GM21423 (cell line): ENCODE results near the gene PSTPIP1.

Experiments
- ATAC-seq: cut with Tn5 transposase; IDR thresholded peaks from one replicate; pipeline ENCODE4 v1.9.1; 2021; ENCODE audit warnings: mild to moderate bottlenecking, moderate library complexity; ENCODE audit not compliant: unreplicated experiment

The PSTPIP1 gene

DNA sequence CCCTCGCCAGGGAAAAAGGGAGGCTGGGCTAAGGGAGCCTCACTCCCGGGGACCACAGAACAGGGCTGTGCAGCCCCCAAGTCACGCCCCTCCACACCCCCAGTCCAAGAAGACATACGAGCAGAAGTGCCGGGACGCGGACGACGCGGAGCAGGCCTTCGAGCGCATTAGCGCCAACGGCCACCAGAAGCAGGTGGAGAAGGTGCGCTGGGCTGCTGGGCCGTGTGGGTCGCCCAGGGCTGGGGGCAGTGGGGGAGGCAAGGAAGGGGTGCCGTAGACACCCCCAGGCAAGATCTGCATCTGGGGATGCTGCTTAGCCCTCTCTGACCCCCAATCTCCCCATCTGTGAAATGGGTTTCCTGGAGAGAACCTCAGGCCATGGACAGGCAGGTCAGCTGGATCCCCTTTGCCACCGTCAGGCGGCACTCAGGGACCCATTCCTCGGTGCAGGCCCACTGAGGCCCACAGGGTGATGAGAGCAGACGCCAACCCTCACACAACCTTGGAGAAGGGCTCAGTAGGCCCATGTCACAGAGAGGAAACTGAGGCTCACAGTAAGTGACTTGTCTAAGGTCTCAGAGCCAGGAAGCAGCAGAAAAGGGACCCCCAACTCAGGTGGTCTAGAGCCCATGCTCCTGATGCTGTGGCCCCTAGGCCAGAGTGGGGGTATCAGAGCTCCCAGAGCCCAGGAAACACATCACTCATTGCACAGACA lies 33.7 kb downstream of the PSTPIP1 start:
- ATAC-seq: no peak

DNA sequence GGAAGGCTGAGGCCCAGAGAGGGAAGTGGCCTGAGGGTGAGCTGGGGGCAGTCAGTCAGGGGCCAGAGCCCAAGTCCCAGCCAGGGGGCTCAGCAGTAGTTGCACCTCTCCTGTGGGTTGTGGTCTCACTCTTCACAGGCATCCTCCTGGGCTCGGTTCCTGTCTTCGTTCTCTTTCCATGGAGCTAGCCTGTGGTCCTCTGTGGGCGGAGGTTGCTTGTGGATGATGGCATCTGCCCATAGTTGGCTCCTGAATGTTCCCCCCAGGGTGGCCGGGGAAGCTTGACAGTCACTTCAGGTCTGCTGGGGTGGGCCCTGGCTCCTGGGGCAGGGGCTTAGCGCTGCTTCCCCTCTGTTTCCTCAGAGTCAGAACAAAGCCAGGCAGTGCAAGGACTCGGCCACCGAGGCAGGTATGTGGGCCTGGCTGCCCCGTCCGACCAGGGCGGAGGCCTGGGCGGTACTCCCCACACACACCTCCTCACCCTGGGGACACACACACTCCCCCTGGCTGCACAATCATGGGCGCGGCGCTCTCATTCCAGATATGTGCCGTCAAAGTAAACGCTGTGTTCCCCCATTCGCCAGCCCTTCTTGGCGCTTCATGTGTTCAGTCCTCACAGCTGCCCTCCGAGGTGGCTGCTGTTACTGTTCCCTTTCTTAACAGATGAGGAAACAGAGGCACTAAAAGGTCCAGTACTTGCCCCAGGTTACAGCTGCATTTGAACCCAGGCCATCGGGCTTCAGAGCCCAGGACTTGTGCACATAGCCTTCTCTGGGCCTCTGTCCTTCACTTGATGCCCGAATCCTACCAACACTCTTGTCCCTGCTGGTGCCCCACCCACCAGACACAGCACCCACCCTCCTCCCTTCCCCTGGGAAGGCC lies 34.5 kb downstream of the PSTPIP1 start:
- ATAC-seq: no peak

DNA sequence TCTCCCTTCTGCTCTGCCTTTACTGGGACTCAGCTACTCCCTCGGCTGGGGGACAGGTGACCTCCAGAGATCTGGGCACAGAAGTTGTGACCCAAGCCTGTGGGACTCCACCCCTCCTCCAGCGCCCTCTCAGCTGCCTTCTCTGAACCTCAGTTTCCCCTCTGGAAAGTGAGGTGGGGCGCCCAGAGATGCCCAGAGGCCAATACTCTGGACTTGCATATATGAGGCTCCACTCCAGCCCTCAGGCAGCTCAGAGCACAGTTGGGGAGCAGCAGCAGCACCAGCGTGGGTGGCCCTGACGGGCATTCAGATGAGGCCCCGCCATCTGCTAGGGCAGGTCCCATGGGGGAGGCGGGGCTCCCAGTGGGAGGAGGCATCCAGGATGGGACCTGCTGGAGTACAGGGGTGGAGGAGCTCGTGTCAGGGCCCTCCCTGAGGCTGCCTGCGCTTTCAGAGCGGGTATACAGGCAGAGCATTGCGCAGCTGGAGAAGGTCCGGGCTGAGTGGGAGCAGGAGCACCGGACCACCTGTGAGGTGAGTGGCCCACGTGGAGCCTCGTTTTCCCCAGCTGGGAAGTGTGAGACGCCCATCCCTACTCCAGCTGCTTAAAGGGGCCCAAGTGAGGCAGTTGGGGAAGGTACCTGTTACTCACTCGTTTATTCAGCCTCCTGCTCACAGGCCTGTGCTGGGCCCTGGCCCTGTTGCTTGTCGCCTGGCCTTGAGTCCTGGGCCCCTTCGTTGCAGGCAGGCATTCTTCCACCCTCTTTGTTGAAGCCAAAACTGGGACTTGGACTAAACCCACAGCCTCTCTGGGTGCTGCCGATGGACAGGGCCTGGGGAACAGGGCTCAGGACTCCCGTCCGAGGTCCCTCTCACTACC lies 35.4 kb downstream of the PSTPIP1 start:
- no peak for ATAC-seq

DNA sequence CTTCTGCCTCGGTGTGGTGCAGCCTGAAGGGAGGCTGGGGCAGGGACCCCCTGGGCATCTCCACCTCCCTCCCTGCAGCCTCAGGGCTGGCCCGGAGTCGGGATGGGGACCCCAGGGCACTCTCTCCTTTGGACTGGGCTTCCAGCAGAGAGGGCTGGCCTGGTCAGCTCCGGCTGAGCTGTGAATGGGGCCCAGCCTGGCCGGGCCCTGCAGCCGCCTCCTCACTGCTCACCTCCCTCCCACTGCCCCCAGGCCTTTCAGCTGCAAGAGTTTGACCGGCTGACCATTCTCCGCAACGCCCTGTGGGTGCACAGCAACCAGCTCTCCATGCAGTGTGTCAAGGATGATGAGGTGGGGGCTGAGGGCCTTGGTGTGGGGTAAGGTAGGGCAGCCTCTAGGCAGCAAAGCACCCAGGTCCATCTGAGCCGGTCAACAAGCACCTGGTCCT lies 36.0 kb downstream of the PSTPIP1 start:
- ATAC-seq: no peak

DNA sequence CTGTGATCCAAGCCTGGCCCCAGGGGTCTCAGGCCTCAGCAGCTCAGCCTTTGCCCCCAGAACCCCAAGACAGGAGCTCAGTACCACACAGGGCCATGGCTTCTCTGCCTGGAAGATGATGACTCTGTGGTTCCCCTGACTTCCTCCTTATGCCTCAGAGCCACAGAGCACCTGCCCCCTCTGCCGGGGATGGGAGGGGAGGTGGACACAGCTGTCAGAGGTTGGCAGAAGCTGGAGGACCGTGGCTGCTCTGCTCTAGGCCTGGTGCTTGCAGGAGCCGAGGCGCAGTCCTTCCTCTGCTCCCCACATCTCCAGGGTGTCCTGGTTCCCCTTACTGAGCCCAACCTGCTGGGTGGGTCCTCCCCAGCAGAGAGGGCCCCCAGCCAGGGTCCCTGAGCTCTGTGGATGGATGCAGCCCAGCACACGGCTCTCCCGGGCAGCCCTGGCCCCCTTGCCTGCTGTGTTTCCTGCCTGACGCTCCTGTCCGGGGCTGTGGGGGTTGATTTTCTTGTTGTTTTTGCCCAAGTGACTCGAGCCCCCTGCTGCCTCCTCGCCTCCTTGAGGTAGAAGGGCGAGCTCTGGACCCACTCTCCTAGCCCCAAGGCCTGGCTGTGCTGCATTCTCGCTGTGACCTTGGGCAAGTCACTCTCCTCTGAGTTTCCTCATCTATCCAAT lies 36.6 kb downstream of the PSTPIP1 start:
- ATAC-seq: peak; percentile 44

DNA sequence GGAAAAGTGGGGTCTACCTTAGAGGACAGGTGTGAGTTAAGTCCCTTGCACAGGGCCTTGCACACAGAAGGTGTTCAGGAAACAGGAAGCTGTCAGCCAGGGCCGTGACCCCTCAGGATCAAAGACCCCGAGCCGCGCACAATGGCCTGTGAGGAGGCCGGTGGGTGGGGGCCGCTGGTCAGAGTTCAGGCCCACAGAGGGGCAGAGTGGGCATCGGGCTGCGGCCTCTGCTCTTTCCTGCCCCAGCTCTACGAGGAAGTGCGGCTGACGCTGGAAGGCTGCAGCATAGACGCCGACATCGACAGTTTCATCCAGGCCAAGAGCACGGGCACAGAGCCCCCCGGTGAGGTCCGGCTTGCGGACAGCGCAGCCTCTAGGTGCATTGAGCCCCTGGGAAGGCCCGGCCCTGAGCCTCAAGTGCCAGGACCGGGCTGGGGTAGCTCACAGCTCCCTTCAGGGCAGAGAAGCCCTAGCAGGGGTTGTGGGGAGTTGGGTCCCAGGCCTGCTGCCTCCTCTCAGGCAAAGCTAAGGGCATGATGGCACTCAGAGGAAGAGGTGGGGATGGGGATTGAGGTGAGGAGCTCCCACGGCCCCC lies 37.2 kb downstream of the PSTPIP1 start:
- ATAC-seq: no peak

DNA sequence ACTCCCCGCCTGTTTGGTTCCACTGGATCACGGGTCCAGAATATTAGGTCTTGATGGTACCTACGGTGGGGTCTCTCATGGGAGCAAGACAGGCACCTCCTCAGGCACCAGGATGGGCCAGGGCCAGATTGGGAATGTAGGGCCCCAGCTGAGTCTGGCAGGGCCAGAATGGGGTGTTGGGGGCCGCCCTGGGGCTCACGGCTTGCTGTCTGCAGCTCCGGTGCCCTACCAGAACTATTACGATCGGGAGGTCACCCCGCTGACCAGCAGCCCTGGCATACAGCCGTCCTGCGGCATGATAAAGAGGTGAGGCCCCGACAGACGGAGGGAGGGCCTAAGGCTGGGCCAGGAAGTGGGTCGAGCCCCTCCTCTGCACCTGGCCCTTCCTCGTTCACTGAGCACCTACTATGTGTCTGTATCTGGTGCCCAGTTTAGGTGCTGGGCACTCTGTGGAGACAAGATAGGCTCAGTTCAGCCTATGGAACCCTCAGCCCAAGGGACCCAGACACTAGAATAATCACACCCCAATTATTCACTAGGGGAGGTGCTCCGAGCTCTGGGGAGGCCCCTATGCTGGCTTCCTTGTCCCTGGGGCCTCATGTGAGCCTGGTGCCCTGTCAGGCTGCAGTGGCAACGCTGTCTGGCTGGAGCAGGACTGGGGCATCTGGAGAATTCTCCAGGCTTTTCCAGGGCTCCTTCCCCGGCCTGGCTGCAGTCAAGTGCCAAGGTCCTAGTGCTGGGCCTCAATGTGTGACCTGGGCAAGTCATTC lies 37.9 kb downstream of the PSTPIP1 start:
- no peak for ATAC-seq

DNA sequence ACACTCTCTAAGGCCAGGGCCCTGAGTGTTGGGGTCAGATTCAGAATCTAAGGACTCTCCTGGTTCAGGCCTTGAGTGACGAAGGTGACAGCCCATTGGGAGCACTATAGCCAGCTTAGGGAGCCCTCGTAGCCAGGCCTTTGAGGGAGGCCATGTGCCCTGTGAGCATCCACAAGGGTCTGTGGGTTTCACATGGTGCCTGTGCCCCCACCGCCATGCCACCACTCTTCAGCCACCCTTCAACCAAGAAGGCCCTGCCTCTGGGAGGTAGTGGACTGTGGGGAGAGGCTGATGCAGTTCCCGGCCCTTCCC lies 38.4 kb downstream of the PSTPIP1 start:
- no peak for ATAC-seq

DNA sequence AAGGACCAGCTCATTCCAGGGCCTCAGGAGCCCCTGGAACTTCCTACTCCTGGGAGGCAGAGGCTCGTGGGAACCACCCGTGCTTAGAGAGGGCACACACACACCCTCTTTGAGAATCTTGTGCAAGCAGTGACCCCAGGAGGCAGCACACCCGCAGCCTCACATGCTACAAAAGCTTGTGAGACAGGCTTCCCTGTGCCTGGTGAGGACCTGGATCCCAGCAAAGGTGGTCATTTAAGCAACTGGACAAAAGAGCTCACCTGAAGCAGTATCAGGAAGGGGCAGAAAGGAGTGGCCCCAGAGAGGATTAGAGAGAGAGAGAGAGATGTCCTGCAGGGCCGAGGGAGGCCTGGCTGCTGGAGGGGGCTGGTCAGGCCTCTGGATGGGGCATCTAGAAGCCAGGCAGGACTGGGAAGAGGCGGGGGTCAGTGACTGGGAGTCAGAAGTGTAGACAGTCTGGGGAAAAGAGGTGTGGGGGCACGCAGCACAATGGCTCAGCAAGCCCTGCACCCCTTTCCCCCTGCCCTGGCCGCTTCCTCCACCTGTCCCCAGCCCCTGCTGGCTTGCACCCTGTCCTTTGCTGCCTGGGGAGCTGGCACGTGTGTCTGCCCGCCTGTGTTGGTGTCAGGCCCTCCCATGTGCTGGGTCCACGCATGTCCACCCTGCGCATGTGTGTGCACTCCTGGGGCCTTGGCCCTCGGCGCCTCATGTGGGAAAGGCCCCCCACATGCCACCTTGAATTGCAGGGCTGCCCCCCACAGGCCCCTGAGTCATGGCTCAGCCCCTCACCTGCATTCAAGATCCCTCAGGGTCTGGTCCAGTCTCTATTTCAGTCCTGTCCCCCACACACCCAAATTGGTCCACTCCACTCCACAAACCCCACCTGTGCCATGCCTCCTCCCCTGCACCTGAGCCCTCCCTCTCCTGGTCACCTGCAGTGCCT lies 39.1 kb downstream of the PSTPIP1 start:
- ATAC-seq: no peak

DNA sequence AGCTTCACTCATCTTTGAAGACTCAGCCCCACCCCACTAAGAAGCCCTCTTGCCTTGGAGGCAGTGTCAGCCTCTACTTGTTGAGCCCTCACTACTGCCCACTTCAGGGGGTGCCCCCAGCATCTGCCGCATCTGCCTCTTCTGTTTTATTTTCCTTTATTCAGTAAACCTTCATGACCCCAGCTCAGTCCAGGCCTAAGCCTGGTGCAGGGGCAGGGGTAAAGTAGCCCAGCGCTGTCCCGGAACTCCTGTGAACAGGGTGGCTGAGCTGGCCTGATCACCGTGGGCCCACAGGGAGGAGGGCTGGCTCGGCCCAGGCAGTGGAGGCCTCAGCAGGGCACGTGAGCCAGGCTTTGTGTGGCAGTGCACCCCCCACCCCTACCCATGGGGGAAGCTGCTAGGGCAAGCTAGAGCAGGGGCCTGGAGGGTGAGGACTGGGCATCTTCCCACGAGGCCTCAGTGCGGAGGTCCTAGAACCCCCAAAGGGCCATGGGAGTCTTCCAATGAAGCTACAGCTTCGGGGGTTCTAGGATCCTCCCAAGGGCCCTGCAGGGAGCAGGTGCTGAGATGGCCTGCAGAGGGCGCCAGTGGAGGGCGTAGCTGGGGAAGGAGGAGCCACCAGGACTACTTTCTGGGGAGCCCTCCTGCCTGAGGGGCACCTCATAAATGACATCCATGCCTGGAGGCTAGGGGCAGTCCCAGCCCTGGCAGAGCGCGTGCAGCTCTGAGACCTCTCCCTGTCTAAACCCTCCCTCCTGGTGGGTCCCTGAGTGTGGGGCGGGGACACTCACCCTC lies 40.0 kb downstream of the PSTPIP1 start:
- ATAC-seq: no peak

DNA sequence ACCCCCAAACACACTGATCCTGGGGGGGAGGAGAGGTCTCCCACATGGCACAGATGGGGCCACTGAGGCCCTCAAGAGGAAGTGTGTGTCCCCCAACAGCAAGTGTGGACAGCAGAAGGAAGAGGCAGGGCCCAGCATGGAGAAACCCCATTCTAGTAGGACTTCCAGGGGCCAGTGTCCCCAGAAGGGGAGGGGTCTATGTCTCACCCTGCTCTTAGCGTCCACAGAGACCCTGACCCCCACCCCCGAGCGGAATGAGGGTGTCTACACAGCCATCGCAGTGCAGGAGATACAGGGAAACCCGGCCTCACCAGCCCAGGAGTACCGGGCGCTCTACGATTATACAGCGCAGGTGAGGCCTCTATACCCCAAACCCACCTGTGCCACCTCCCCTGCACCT lies 40.7 kb downstream of the PSTPIP1 start:
- no peak for ATAC-seq

DNA sequence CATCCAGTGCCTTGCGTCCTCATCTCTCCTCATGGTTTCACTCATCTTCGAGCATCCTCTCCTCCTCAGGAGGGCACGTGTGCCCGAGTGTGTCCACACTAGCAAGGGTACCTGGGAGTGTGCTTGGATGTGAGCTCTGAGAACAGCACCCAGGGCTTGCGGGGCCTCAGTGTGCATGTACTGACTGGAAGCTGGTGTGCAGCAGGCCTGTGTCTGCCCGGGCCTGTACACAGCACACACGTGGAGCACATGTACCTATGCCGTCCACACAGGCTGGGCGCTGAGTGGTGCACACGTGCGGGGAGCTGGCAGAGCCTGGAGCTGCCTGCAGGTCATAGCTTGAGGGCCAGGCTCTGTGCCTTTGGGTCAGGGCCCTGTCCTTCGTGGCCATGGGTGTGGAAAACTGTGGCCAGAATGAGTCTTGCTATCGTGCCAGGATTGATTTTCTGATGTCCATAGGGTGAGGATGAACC lies 41.1 kb downstream of the PSTPIP1 start:
- ATAC-seq: no peak

DNA sequence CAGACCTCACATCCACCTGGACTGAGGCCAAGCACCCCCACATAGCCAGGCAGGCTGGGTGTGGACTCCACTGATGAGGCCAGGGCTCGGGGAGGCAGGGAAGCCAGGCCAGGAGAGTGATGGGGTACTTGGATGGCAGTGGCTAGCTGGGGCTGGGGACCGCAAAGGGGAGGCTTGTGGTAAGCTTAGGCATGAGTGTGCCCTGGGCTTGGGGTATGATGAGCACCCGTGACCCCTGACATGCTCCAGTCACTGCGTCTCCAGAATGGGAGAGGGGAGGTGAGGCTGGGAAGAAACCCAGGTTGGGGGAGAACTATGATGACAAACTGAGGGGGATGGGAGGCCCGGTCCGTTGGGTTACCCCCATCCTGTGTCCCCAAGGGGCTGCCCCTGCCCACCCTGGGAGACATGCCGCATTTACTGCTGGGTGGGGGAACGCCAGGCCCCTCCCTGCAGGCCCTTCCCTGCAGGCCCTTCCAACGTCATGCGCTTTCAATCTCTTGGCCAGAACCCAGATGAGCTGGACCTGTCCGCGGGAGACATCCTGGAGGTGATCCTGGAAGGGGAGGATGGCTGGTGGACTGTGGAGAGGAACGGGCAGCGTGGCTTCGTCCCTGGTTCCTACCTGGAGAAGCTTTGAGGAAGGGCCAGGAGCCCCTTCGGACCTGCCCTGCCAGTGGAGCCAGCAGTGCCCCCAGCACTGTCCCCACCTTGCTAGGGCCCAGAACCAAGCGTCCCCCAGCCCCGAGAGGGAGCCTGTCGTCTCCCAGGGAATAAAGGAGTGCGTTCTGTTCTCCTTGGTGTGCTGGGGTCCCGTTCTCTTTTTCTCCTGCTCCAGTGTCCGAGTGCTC lies 41.8 kb downstream of the PSTPIP1 start:
- ATAC-seq: no peak

DNA sequence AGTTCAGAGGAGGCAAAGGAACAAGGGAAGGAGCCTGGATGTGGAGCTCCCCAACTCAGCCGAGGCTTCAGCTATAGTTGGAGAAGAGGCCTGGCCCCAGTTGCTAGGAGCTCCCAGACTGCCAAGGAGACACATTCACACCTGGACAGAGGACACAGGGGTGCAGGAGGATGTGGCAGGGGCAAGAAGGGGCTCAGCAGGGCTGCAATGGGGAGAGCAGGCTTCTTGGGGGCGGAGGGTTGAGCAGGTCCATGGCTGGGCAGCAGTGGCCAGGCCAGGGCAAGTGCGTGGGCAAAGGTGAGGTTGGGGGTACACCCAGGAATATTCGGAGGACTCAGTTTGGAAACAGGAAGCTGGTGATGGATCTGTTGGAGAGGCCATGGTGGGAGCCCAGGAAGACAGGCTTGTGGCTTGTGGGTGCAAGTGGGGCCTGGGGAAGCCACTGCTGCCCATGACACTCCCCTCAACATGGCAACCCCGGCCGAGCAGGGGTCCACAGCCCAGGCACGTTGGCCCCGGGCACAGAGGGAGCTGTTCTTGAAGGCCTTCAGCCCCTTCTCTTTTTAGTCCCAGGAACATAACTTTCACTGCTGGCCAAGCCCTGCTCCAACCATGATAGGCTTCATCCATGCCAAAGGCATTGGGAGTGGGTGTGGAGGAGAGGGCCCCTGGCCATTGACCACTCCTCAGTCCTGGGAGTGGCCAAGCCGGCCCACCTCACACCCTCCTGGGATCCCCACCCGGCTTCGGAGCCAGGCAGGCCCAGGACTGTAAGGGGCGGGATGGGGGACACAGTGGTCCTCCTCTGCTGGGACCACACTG lies 42.7 kb downstream of the PSTPIP1 start:
- ATAC-seq: no peak

DNA sequence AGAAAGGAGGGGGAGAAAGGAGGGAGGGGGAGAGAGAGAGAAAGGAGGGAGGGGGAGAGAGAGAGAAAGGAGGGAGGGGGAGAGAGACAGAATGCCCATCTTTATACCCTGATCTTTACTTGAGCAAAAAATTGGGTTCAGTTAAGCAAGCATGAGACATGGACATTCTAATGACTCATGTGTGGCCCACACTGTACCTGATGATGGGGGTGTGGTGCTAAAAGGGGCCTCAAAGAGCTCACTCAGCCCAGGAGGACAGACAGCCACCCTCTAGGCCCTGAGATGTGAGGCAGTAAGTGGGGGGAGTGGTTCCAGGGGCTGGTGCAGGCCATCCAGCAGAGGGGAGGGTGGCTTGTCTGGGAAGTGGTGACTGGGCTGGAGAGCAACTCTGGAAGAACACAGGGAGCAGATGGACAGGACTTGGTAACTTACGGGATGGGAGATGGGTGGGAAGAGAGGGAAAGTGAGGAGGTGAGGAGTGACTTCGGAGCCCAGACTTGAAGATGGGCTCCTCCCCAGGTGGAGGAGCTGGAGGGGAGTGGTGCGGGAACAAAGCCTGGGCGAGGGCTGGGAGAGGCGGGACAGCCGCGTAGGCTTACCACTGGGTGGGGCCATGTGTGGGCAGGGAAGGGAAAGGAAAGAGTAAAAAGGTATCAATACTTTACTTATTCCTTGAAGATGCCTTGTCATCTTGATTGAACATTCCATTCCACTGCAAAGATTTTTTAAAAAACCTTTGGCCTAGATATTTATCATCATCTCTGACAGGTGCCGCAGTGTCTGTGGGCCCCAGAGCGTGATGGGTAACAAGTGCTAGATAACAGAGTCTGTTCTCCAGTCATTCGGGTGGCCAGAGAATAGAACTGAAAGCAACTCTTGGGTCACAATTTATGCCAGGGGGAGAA lies 43.6 kb downstream of the PSTPIP1 start:
- ATAC-seq: no peak
